ENCODE data around the gene TRANK1. TPM values are rescaled to one million over a fixed set of nuclear protein-coding genes. Genes with fewer than 3 reads are reported as not detected.

TRANK1 gene
- total RNA-seq, 1 donor from 2014 or later: 21.6 TPM

DNA sequence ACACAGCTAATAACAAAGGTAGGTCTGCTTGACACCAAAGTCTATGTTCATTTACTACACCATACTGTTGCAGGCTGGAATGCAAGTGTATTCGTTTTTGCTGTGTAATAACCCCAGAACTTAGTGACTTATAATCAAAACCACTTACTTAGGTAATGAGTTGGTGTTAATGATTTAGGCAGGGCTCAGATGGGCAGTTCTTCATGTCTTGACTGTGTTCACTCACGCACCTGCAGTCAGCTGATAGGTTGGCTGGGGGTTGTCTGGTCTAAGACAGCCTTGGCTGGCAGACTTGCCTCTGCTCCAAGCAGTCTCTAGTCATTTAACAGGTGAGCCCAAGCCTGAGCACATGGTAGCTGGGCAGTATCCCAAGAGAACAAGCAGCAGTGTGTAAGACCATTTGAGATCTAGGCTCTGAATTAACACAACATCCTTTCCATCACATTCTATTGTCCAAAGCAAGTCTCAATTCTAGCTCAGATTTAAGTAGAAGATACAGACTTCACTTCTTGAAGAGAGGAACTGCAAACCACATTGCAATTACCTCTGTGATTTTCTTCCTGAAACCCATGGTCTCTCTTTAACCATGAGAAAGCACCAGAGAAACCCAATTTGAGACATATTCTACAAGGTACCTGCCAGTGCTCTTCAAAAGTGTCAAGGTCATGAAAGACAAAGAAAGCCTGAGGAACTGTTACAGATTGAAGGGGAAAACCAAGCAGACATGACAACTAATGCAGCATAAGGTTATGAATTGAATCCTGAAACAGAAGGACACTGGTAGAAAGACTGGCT lies 167.2 kb downstream of the TRANK1 start:
- DNase-seq (ENCODE audit: low spot score): no peak
- no peak overlapping the region for H3K4me3 Mint-ChIP-seq (ENCODE audit: unreplicated experiment)
- H3K36me3 Mint-ChIP-seq (ENCODE audit: low read depth): no peaks in the 10 kb centered on the region
- H3K4me1 Mint-ChIP-seq (ENCODE audit: low read depth): peaks cover 14% of the 10 kb centered on the region
- no peaks in the 10 kb centered on the region for H3K9me3 Mint-ChIP-seq (ENCODE audit: low read depth)
- no peak overlapping the region for H3K27ac Mint-ChIP-seq (ENCODE audit: unreplicated experiment)
- peaks cover 27% of the 10 kb centered on the region for H3K27me3 Mint-ChIP-seq (ENCODE audit: low read depth)
- TF ChIP-seq, protein P1, sequence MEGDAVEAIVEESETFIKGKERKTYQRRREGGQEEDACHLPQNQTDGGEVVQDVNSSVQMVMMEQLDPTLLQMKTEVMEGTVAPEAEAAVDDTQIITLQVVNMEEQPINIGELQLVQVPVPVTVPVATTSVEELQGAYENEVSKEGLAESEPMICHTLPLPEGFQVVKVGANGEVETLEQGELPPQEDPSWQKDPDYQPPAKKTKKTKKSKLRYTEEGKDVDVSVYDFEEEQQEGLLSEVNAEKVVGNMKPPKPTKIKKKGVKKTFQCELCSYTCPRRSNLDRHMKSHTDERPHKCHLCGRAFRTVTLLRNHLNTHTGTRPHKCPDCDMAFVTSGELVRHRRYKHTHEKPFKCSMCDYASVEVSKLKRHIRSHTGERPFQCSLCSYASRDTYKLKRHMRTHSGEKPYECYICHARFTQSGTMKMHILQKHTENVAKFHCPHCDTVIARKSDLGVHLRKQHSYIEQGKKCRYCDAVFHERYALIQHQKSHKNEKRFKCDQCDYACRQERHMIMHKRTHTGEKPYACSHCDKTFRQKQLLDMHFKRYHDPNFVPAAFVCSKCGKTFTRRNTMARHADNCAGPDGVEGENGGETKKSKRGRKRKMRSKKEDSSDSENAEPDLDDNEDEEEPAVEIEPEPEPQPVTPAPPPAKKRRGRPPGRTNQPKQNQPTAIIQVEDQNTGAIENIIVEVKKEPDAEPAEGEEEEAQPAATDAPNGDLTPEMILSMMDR (IDR thresholded peaks at IDR 0.05): no peak

Other genes with a start within 250 kb of the TRANK1 start
- not detected in 3 replicates for gene DCLK3, start 180.5 kb downstream of the TRANK1 start, total RNA-seq
- gene EPM2AIP1, start 48.1 kb upstream of the TRANK1 start, total RNA-seq: 14.3 to 20.5 TPM (median 15.6 TPM) in 3 replicates
- 32.5 to 39.0 TPM (median 32.6 TPM) in 3 replicates for gene MLH1, start 48.5 kb upstream of the TRANK1 start, total RNA-seq
- gene LRRFIP2, start 229.5 kb upstream of the TRANK1 start, total RNA-seq: 46.3 to 50.7 TPM (median 49.0 TPM) in 3 replicates